ENCODE data around the gene OXTR. TPM values are rescaled to one million over a fixed set of nuclear protein-coding genes. Genes with fewer than 3 reads are reported as not detected.

The OXTR gene
- total RNA-seq, 1 donor from 2014 or later, result 3.9 TPM

GRCh38 chr3:8749316-8749715 is 20.1 kb downstream of the OXTR start:
- H3K36me3 ChIP-seq, result no peaks in the 10 kb centered on the region
- H3K4me1 Mint-ChIP-seq, result peaks cover 2% of the 10 kb centered on the region
- no peaks in the 10 kb centered on the region for H3K79me2 ChIP-seq (ENCODE audit: low read depth)
- no peak overlapping the region for H3K9ac ChIP-seq
- H3F3A ChIP-seq (ENCODE audit: low read depth), result no peaks in the 10 kb centered on the region
- no peaks in the 10 kb centered on the region for H3K9me3 Mint-ChIP-seq
- H3K27ac Mint-ChIP-seq, result no peak overlapping the region
- no peaks in the 10 kb centered on the region for H3K27me3 ChIP-seq
- TF ChIP-seq EZH2phosphoT487 (IDR thresholded peaks at IDR 0.05), result no peak
- TF ChIP-seq EZH2 (IDR thresholded peaks at IDR 0.05), result no peak
- no peak for TF ChIP-seq CTCF (IDR thresholded peaks at IDR 0.05)
- no peaks in the 10 kb centered on the region for H3K4me1 ChIP-seq
- H3K27ac ChIP-seq, result no peak overlapping the region
- no peak overlapping the region for H3K4me2 ChIP-seq
- H3K4me3 Mint-ChIP-seq, result no peak overlapping the region
- H3K9me3 ChIP-seq (ENCODE audit: low read depth), result no peaks in the 10 kb centered on the region
- no peaks in the 10 kb centered on the region for H4K20me1 ChIP-seq (ENCODE audit: low read depth)
- no peak overlapping the region for H3K4me3 ChIP-seq
- peaks cover 2% of the 10 kb centered on the region for H3K36me3 Mint-ChIP-seq
- peaks cover 2% of the 10 kb centered on the region for H3K27me3 Mint-ChIP-seq (ENCODE audit: insufficient read depth, low read depth)
- DNase-seq (ENCODE audit: low spot score), result no peak
- H2AFZ ChIP-seq (replicated peaks), result no peak overlapping the region

DNA sequence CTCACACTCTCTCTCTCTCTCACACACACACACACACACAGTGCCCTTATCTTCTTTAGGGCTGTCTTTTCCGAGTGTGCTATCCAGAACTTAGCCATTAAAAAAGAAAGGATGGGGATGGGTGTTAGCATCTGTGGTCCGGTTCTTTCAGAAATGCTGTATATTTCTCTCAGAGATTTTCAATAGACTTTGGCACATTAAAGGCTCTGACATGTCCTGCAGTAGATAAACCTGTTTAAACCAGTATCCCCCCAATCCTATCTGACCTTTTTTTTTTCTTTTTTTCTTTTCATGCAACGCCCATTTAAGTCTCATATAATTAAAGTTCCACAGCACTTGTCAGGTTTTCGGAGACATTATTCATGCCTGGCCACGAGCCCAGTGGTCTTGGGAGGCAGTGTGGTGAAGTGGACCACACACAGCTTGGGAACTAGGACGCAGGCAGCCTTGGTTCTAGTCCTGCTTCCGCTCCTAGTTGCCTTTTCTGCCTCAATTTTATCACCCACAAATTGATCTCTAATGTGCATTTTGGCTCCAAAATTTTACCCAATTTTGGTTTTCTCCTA is 22.6 kb downstream of the OXTR start:
- H3K9me3 ChIP-seq (ENCODE audit: low read depth), result no peaks in the 10 kb centered on the region
- no peak overlapping the region for H3K9ac ChIP-seq
- H3K27ac ChIP-seq, result no peak overlapping the region
- no peaks in the 10 kb centered on the region for H3K36me3 ChIP-seq
- Mint-ChIP-seq H3K4me1 (peaks cover 22% of the 10 kb centered on the region), H3K4me3 (no peak overlapping the region), H3K27me3 (ENCODE audit: insufficient read depth, low read depth) (no peaks in the 10 kb centered on the region), H3K9me3 (no peaks in the 10 kb centered on the region), H3K27ac (no peak overlapping the region), H3K36me3 (peaks cover 2% of the 10 kb centered on the region)
- H2AFZ ChIP-seq (replicated peaks), result no peak overlapping the region
- no peaks in the 10 kb centered on the region for H3K79me2 ChIP-seq (ENCODE audit: low read depth)
- no peak for DNase-seq (ENCODE audit: low spot score)
- no peak overlapping the region for H3K4me2 ChIP-seq
- peaks cover 11% of the 10 kb centered on the region for H3K4me1 ChIP-seq
- TF ChIP-seq EZH2phosphoT487 (IDR thresholded peaks at IDR 0.05) (no peak), EZH2 (IDR thresholded peaks at IDR 0.05) (no peak), CTCF (IDR thresholded peaks at IDR 0.05) (no peak)
- H4K20me1 ChIP-seq (ENCODE audit: low read depth), result no peaks in the 10 kb centered on the region
- H3F3A ChIP-seq (ENCODE audit: low read depth), result no peaks in the 10 kb centered on the region
- no peaks in the 10 kb centered on the region for H3K27me3 ChIP-seq
- no peak overlapping the region for H3K4me3 ChIP-seq

- peaks cover 32% of the 10 kb centered on the region for H3K4me1 Mint-ChIP-seq
- Histone ChIP-seq H3K4me2 (no peak overlapping the region), H3K79me2 (ENCODE audit: low read depth) (no peaks in the 10 kb centered on the region), H3K9ac (no peak overlapping the region), H3K4me1 (peaks cover 19% of the 10 kb centered on the region), H3K36me3 (no peaks in the 10 kb centered on the region), H3K4me3 (no peak overlapping the region), H3K27me3 (no peaks in the 10 kb centered on the region), H3K9me3 (ENCODE audit: low read depth) (no peaks in the 10 kb centered on the region), H2AFZ (replicated peaks) (no peak overlapping the region), H4K20me1 (ENCODE audit: low read depth) (no peaks in the 10 kb centered on the region), H3F3A (ENCODE audit: low read depth) (no peaks in the 10 kb centered on the region), H3K27ac (no peak overlapping the region)
- no peaks in the 10 kb centered on the region for H3K9me3 Mint-ChIP-seq
- H3K36me3 Mint-ChIP-seq, result peaks cover 2% of the 10 kb centered on the region
- TF ChIP-seq CTCF (IDR thresholded peaks at IDR 0.05), result no peak
- no peak for TF ChIP-seq EZH2 (IDR thresholded peaks at IDR 0.05)
- TF ChIP-seq EZH2phosphoT487 (IDR thresholded peaks at IDR 0.05), result no peak
- no peak overlapping the region for H3K27ac Mint-ChIP-seq
- no peak overlapping the region for H3K4me3 Mint-ChIP-seq
- H3K27me3 Mint-ChIP-seq (ENCODE audit: insufficient read depth, low read depth), result no peaks in the 10 kb centered on the region
- no peak for DNase-seq (ENCODE audit: low spot score)
These were observed 23.6 kb downstream of the OXTR start for GRCh38 chr3:8745619-8746370.

Measured in neural progenitor cell (in vitro differentiated cells).